ENCODE measurements around the gene MAP4K4. TPM values are rescaled to one million over a fixed set of nuclear protein-coding genes. Genes with fewer than 3 reads are reported as not detected.

MAP4K4 gene
- total RNA-seq, 1 donor from 2014 or later, result 232 TPM

DNA sequence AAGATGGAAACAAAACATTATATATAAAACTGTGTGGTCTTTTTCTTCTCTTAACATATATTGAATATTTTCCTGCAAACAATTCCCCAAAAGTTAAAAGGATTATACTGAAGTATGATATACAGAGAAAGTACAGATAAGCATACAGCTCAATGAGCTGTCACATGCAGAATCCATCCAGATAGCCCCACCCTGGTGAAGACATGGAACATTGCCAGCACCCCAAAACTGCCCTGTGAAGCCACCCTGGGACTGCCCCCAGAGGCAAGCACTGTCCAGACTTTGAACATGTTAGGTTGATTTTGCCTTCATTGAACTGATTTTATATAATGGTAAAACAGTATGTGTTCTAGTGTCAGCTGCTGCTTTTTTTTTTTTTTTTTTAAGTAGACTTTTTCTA lies 182.0 kb downstream of the MAP4K4 start:
- intact Hi-C loops (cut with micrococcal nuclease), result loop anchor here (5.0 kb wide), 1 partner anchor 37 kb away; no protein-coding TSS in a partner anchor
- POLR2A ChIA-PET, result interaction anchor here (0.6 kb wide), 2 partner anchors 14 to 1584 kb away, joined by 3 read pairs; no protein-coding TSS in a partner anchor
- Mint-ChIP-seq H3K4me1 (peaks cover 2% of the 10 kb centered on the region), H3K27me3 (no peaks in the 10 kb centered on the region), H3K27ac (no peak overlapping the region), H3K9me3 (no peaks in the 10 kb centered on the region), H3K4me3 (no peak overlapping the region), H3K36me3 (ENCODE audit: low read depth) (peaks cover 92% of the 10 kb centered on the region)
- no peak for DNase-seq
- no peak for ATAC-seq (ENCODE audit: low read depth)
- CTCF ChIA-PET, result interaction anchor here (1.0 to 2.7 kb wide), 2 partner anchors 361 kb away, joined by 4 to 13 read pairs; no protein-coding TSS in a partner anchor
- TF ChIP-seq CTCF (IDR thresholded peaks at IDR 0.05), result no peak

DNA sequence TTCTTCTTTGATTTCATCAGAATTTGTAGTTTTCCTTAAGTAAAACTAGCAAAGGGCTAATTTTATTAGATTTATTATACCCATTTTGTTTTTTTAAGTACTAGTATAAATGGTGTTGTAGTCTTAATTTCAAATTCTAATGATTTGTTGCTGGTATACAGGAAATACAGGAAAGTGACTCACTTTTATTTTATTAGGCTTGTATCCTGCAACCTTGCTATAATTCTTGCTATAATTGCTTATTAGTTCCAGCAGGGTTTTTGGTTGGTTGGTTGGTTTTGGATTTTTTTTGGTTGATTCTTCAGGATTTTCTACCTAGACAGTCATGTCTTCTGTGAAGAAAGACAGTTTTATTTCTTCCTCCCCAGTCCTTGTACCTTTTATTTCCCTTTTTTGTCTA lies 183.6 kb downstream of the MAP4K4 start:
- intact Hi-C loops (cut with micrococcal nuclease), result loop anchor here (10.0 kb wide), 2 partner anchors 114 to 474 kb away; partner anchors contain the start of genes IL18R1 and IL1R2
- H3K4me1 Mint-ChIP-seq, result peaks cover 2% of the 10 kb centered on the region
- peaks cover 89% of the 10 kb centered on the region for H3K36me3 Mint-ChIP-seq (ENCODE audit: low read depth)
- DNase-seq (no peak), ATAC-seq (ENCODE audit: low read depth) (no peak)
- H3K9me3 Mint-ChIP-seq, result no peaks in the 10 kb centered on the region
- no peak overlapping the region for H3K27ac Mint-ChIP-seq
- CTCF ChIA-PET, result interaction anchor here (2.7 kb wide), 1 partner anchor 360 kb away, joined by 13 read pairs; no protein-coding TSS in a partner anchor
- H3K27me3 Mint-ChIP-seq, result no peaks in the 10 kb centered on the region
- POLR2A ChIA-PET, result no interaction called here
- TF ChIP-seq CTCF (IDR thresholded peaks at IDR 0.05), result no peak
- H3K4me3 Mint-ChIP-seq, result no peak overlapping the region

GRCh38 chr2:101882769-101883307 lies 185.3 kb downstream of the MAP4K4 start:
- H3K27ac Mint-ChIP-seq, result no peak overlapping the region
- H3K4me3 Mint-ChIP-seq, result no peak overlapping the region
- POLR2A ChIA-PET, result interaction anchor here (0.6 to 1.3 kb wide), 3 partner anchors 52 to 357 kb away, joined by 3 to 5 read pairs (median 4); no protein-coding TSS in a partner anchor
- intact Hi-C loops (cut with micrococcal nuclease), result loop anchor here (10.0 kb wide), 2 partner anchors 112 to 472 kb away; partner anchors contain the start of genes IL18R1 and IL1R2
- no peaks in the 10 kb centered on the region for H3K27me3 Mint-ChIP-seq
- H3K9me3 Mint-ChIP-seq, result no peaks in the 10 kb centered on the region
- no peak for TF ChIP-seq CTCF (IDR thresholded peaks at IDR 0.05)
- no peak for ATAC-seq (ENCODE audit: low read depth)
- CTCF ChIA-PET, result interaction anchor here (0.7 to 3.0 kb wide), 8 partner anchors 14 to 566 kb away, joined by 3 to 64 read pairs (median 6); no protein-coding TSS in a partner anchor
- peaks cover 90% of the 10 kb centered on the region for H3K36me3 Mint-ChIP-seq (ENCODE audit: low read depth)
- DNase-seq, result no peak
- H3K4me1 Mint-ChIP-seq, result peaks cover 2% of the 10 kb centered on the region

- no peak for TF ChIP-seq CTCF (IDR thresholded peaks at IDR 0.05)
- ATAC-seq (ENCODE audit: low read depth) (peak; percentile 67), DNase-seq (no peak)
- ChIA-PET POLR2A (interaction anchor here (0.7 to 1.3 kb wide), 2 partner anchors 53 to 356 kb away, joined by 3 to 5 read pairs; no protein-coding TSS in a partner anchor), CTCF (interaction anchor here (0.6 to 3.0 kb wide), 23 partner anchors 11 to 565 kb away, joined by 3 to 64 read pairs (median 4); no protein-coding TSS in a partner anchor)
- no peaks in the 10 kb centered on the region for H3K27me3 Mint-ChIP-seq
- peaks cover 2% of the 10 kb centered on the region for H3K4me1 Mint-ChIP-seq
- no peak overlapping the region for H3K4me3 Mint-ChIP-seq
- H3K36me3 Mint-ChIP-seq (ENCODE audit: low read depth), result peaks cover 90% of the 10 kb centered on the region
- intact Hi-C loops (cut with micrococcal nuclease), result loop anchor here (1.0 to 10.0 kb wide), 5 partner anchors 111 to 559 kb away; partner anchors contain the start of genes IL18R1 and IL1R2
- no peaks in the 10 kb centered on the region for H3K9me3 Mint-ChIP-seq
- H3K27ac Mint-ChIP-seq, result no peak overlapping the region
Measured at GRCh38 chr2:101883860-101884259, 186.4 kb downstream of the MAP4K4 start.

DNA sequence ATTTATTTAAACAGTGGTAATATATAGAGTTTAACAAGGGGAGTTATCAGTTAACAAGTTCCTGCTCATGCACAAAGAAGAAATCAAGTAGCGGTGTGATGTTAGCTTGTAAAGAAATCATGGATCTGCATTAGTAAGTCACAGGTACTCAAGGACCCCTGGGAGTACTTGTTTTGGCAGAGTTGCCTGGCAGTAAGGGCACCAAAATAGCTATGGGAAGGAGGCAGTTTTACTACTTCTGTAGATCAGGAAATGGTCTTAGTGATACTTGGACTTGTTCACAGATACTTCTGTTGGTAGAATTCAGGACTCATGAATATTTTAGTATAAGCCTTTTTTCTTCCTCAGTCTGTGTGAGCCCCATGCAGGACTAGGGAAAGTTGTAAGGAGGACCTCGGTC lies 186.9 kb downstream of the MAP4K4 start:
- peaks cover 2% of the 10 kb centered on the region for H3K4me1 Mint-ChIP-seq
- no peaks in the 10 kb centered on the region for H3K27me3 Mint-ChIP-seq
- peaks cover 92% of the 10 kb centered on the region for H3K36me3 Mint-ChIP-seq (ENCODE audit: low read depth)
- ChIA-PET CTCF (interaction anchor here (0.6 to 3.0 kb wide), 19 partner anchors 10 to 564 kb away, joined by 3 to 64 read pairs (median 4); no protein-coding TSS in a partner anchor), POLR2A (interaction anchor here (1.3 kb wide), 1 partner anchor 356 kb away, joined by 5 read pairs; no protein-coding TSS in a partner anchor)
- H3K27ac Mint-ChIP-seq, result no peak overlapping the region
- no peaks in the 10 kb centered on the region for H3K9me3 Mint-ChIP-seq
- no peak for TF ChIP-seq CTCF (IDR thresholded peaks at IDR 0.05)
- ATAC-seq (ENCODE audit: low read depth) (no peak), DNase-seq (no peak)
- H3K4me3 Mint-ChIP-seq, result no peak overlapping the region
- intact Hi-C loops (cut with micrococcal nuclease), result loop anchor here (1.0 to 10.0 kb wide), 5 partner anchors 110 to 558 kb away; partner anchors contain the start of genes IL18R1 and IL1R2
